Raji (cell line): ENCODE measurements around the gene TCF15.

Experiments used
- POLR2A ChIP-seq: IDR thresholded peaks from 2 replicates; pipeline ENCODE4 v1.6.1; 2011; ENCODE audit warnings: low read depth, low read length, control low read depth; ENCODE audit not compliant: insufficient read depth

The TCF15 gene

GRCh38 chr20:602111-602970 lies 7.8 kb downstream of the TCF15 start:
- no peak for TF ChIP-seq POLR2A

- TF ChIP-seq POLR2A = no peak
Measured at GRCh38 chr20:600736-601135, 9.4 kb downstream of the TCF15 start.

- no peak for TF ChIP-seq POLR2A
Measured at GRCh38 chr20:600141-600540, 10.0 kb downstream of the TCF15 start.

GRCh38 chr20:598133-598850 lies 11.8 kb downstream of the TCF15 start:
- TF ChIP-seq POLR2A = no peak

GRCh38 chr20:597560-597959 lies 12.5 kb downstream of the TCF15 start:
- TF ChIP-seq POLR2A = no peak

- TF ChIP-seq POLR2A = no peak
Measured at GRCh38 chr20:595330-596308, 14.5 kb downstream of the TCF15 start.

- TF ChIP-seq POLR2A = no peak
Measured at GRCh38 chr20:592506-592905, 17.6 kb downstream of the TCF15 start.

GRCh38 chr20:591941-592340 lies 18.2 kb downstream of the TCF15 start:
- no peak for TF ChIP-seq POLR2A

GRCh38 chr20:588932-589672 lies 21.0 kb downstream of the TCF15 start:
- no peak for TF ChIP-seq POLR2A

- TF ChIP-seq POLR2A = no peak
Measured at GRCh38 chr20:588476-588875, 21.6 kb downstream of the TCF15 start.

- no peak for TF ChIP-seq POLR2A
Measured at GRCh38 chr20:584971-585301, 25.2 kb downstream of the TCF15 start.

GRCh38 chr20:584161-584970 lies 25.7 kb downstream of the TCF15 start:
- 0 out of 2 replicates have a peak, but pooled peaks have one; percentile 18 for TF ChIP-seq POLR2A

- no peak for TF ChIP-seq POLR2A
Measured at GRCh38 chr20:582204-582603, 27.9 kb downstream of the TCF15 start.
